Body of pancreas (tissue), 4 donors: ENCODE measurements around the gene ROPN1.

Experiments used
- POLR2A ChIP-seq, 3 donors: fragments of 450-650 bp; IDR thresholded peaks; one replicate each; pipeline ENCODE4 v1.6.1; 2016; ENCODE audit warnings: antibody characterized with exemption in 3 of 3, mild to moderate bottlenecking in 2 of 3
- TF ChIP-seq, protein P1 (sequence below), 7 experiments: fragments of 450-650 bp in 4 of 7; fragments of 200-600 bp in 3 of 7; sonication (generic) in 3 of 7; IDR thresholded peaks; one replicate each; pipeline ENCODE4 v1.5.1; 2016 to 2019; ENCODE audit warnings: antibody characterized with exemption in 7 of 7

DNA sequence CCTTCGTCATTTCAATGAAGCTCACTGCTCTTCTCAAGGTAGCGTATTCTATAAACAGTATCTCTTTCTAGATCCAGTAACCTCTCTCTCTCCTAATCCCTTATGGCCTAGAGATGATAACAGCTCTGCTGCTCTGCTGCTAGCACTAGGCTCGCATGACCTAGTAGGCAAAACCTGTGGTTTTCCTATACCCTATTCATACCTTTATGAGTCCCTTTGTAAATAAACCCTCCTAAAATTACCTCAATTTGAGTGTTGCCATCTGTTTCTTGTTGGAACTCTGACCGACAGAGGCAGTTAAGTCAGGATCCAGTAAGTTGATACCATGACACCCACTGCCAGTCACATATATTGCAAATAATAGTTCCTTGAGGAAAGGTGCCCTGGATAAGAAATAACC lies 38.2 kb downstream of the ROPN1 start:
- TF ChIP-seq, protein P1, sequence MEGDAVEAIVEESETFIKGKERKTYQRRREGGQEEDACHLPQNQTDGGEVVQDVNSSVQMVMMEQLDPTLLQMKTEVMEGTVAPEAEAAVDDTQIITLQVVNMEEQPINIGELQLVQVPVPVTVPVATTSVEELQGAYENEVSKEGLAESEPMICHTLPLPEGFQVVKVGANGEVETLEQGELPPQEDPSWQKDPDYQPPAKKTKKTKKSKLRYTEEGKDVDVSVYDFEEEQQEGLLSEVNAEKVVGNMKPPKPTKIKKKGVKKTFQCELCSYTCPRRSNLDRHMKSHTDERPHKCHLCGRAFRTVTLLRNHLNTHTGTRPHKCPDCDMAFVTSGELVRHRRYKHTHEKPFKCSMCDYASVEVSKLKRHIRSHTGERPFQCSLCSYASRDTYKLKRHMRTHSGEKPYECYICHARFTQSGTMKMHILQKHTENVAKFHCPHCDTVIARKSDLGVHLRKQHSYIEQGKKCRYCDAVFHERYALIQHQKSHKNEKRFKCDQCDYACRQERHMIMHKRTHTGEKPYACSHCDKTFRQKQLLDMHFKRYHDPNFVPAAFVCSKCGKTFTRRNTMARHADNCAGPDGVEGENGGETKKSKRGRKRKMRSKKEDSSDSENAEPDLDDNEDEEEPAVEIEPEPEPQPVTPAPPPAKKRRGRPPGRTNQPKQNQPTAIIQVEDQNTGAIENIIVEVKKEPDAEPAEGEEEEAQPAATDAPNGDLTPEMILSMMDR (IDR thresholded peaks at IDR 0.05) = no peak
- no peak for TF ChIP-seq POLR2A (IDR thresholded peaks at IDR 0.05)
